Gastroesophageal sphincter (tissue), 4 donors: Measurements from ENCODE around the gene UROS. TPM values are rescaled to one million over a fixed set of nuclear protein-coding genes. Genes with fewer than 3 reads are reported as not detected.

Experiments used
- small RNA-seq, 4 donors: library from RNA; depleted of rRNA; stranded (forward); fragments of <200 nt; gene quantifications; one replicate each; pipeline ENCODE3, GENCODE V24; 2016
- total RNA-seq, 4 donors: library from RNA; depleted of rRNA; stranded (reverse); fragments of >200 nt; gene quantifications; one replicate each; pipeline ENCODE4 v1.1.0, GENCODE V29; 2016

The UROS gene
- total RNA-seq, 4 donors from 2014 or later, result 25.3 to 64.0 (median 39.1) TPM

Small RNA genes within 50 kb of the gene (small RNA-seq; reads per million reads assigned to genes)
- gene MIR4484, result 0 reads per million in 4 donors
- 0 reads per million in 4 donors for gene RF00017

Other genes starting within 250 kb of the UROS start
- not detected for gene TEX36, start 140.1 kb downstream of the UROS start, total RNA-seq
- 10 to 100 TPM in 3 of 4 donors, 1 to 10 TPM in 1; 7.8 to 22.1 (median 15.8) TPM for gene EDRF1, start 103.5 kb downstream of the UROS start, total RNA-seq
- under 1 TPM in 2 of 4 donors, not detected in 2; 0.13 to 0.81 TPM for gene MMP21, start 47.4 kb downstream of the UROS start, total RNA-seq
- 10 to 100 TPM; 38.6 to 59.2 (median 50.3) TPM for gene BCCIP, start 288 bp upstream of the UROS start, total RNA-seq
- 10 to 100 TPM; 22.1 to 31.5 (median 27.5) TPM for gene DHX32, start 58.0 kb upstream of the UROS start, total RNA-seq
- gene FANK1, start 73.3 kb upstream of the UROS start, total RNA-seq, result 1 to 10 TPM in 1 of 4 donors, under 1 TPM in 2, not detected in 1; 0.81 to 1.7 (median 0.93) TPM